Measurements from ENCODE around the gene SFTPA1. TPM values are rescaled to one million over a fixed set of nuclear protein-coding genes. Genes with fewer than 3 reads are reported as not detected.

The SFTPA1 gene
- polyA plus RNA-seq, 1 of the 3 experiments (the other 2 are of a cell fraction) = not detected

DNA sequence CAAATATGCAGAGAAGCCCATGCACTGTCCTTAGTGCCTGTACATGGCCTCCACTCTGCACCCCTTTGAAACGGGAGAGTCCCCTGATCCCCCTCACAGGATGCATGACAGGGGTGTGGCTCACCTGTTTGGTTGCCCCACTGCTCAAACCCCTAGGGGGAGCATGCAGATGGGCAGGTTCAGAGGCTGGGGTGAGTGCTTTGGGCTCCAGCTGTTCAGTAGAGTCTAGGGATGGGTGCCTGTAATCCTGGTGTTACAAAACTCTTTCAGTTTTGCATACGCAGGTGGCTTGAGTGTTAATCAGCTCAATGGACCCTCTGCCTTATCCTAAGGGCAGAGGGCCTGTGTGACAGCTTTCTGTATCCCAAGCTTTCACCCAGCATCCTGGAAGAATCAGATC, 7.8 kb upstream of the SFTPA1 start:
- 8% methylated on average over 2 of the region's 2 CpGs for WGBS (ENCODE audit: low lambda C conversion rate)
- TF ChIP-seq EZH2phosphoT487 (IDR thresholded peaks at IDR 0.05; ENCODE audit: borderline replicate concordance, low read depth) (no peak), ELF1 (IDR thresholded peaks at IDR 0.05) (no peak)
- CTCF ChIA-PET = no interaction called here

DNA sequence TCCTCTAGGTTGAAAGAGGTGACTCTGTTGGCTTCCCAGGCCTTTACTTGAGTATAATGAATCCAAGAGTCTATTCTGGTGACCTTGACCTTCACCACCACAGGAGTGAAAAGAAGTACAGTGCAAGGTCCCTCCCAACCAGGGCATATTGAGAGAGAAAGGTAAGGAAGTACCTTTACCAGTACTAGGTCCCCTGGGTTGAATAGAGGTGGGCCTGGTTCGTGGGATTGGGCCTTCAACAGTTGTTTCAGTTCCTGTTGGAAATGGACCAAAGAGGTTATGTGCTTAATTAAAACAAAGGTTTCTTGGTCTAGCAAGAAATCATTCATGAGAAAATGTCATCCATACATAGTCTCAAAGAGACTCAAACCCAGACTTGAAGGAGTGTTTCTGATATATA, 6.4 kb upstream of the SFTPA1 start:
- Histone ChIP-seq H3K4me2 (no peak overlapping the region), H3K4me1 (ENCODE audit: control insufficient read depth in 1 of 2, insufficient read depth in 2 of 2, low read depth in 1 of 2, low read length in 1 of 2) (no peaks in the 10 kb centered on the region), H3K4me3 (ENCODE audit: low read depth in 2 of 2, low read length in 1 of 2) (no peak overlapping the region), H4K20me1 (ENCODE audit: insufficient read depth) (no peaks in the 10 kb centered on the region), H3F3A (replicated peaks; ENCODE audit: insufficient read depth) (no peaks in the 10 kb centered on the region), H3K9ac (no peak overlapping the region), H3K9me3 (no peaks in the 10 kb centered on the region), H3K79me2 (ENCODE audit: insufficient read depth) (no peaks in the 10 kb centered on the region), H3K9me2 (no peaks in the 10 kb centered on the region), H3K36me3 (replicated peaks in 1 of 2; ENCODE audit: control insufficient read depth in 1 of 2, insufficient read depth in 2 of 2, low read length in 1 of 2) (no peaks in the 10 kb centered on the region), H3K27ac (ENCODE audit: low read depth in 2 of 2, low read length in 1 of 2) (no peak overlapping the region), H2AFZ (ENCODE audit: low read depth) (no peak overlapping the region), H3K27me3 (ENCODE audit: insufficient read depth) (no peaks in the 10 kb centered on the region)
- WGBS (ENCODE audit: low lambda C conversion rate) = 0% methylated on average over 1 of the region's 1 CpG
- no peak for TF ChIP-seq GATA2 (CRISPR knock-in tag; IDR thresholded peaks at IDR 0.05)
- no peak for TF ChIP-seq FOXM1 (IDR thresholded peaks at IDR 0.05; ENCODE audit: low read depth)
- no peak for TF ChIP-seq CHD2 (IDR thresholded peaks at IDR 0.05; ENCODE audit: low read length, partially characterized antibody)
- TF ChIP-seq, protein P1, sequence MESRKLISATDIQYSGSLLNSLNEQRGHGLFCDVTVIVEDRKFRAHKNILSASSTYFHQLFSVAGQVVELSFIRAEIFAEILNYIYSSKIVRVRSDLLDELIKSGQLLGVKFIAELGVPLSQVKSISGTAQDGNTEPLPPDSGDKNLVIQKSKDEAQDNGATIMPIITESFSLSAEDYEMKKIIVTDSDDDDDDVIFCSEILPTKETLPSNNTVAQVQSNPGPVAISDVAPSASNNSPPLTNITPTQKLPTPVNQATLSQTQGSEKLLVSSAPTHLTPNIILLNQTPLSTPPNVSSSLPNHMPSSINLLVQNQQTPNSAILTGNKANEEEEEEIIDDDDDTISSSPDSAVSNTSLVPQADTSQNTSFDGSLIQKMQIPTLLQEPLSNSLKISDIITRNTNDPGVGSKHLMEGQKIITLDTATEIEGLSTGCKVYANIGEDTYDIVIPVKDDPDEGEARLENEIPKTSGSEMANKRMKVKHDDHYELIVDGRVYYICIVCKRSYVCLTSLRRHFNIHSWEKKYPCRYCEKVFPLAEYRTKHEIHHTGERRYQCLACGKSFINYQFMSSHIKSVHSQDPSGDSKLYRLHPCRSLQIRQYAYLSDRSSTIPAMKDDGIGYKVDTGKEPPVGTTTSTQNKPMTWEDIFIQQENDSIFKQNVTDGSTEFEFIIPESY (IDR thresholded peaks at IDR 0.05; ENCODE audit: borderline replicate concordance, low read depth) = no peak
- no peak for TF ChIP-seq RCOR1 (IDR thresholded peaks at IDR 0.05; ENCODE audit: low read length)
- no peak for TF ChIP-seq SMC3 (IDR thresholded peaks at IDR 0.05; ENCODE audit: low read depth, low read length)
- TF ChIP-seq RFX5 (IDR thresholded peaks at IDR 0.05; ENCODE audit: low read length) = no peak
- TF ChIP-seq, protein P2, sequence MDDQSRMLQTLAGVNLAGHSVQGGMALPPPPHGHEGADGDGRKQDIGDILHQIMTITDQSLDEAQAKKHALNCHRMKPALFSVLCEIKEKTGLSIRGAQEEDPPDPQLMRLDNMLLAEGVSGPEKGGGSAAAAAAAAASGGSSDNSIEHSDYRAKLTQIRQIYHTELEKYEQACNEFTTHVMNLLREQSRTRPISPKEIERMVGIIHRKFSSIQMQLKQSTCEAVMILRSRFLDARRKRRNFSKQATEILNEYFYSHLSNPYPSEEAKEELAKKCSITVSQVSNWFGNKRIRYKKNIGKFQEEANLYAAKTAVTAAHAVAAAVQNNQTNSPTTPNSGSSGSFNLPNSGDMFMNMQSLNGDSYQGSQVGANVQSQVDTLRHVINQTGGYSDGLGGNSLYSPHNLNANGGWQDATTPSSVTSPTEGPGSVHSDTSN (IDR thresholded peaks at IDR 0.05) = no peak
- TF ChIP-seq JUND (IDR thresholded peaks at IDR 0.05) = no peak
- TF ChIP-seq TCF12 (IDR thresholded peaks at IDR 0.05) = no peak
- TF ChIP-seq YY1 (IDR thresholded peaks at IDR 0.05; ENCODE audit: low read depth) = no peak
- TF ChIP-seq NRF1 (IDR thresholded peaks at IDR 0.05; ENCODE audit: low read depth, low read length) = no peak
- no peak for DNase-seq
- ChIA-PET CTCF (interaction anchor here (1.2 kb wide), 1 partner anchor 653 kb away, joined by 3 read pairs; no protein-coding TSS in a partner anchor), POLR2A (no interaction called here)

More for the DNA sequence above, 7.8 kb upstream of the SFTPA1 start:
- H3K9me3 ChIP-seq = no peaks in the 10 kb centered on the region
- H3K9ac ChIP-seq = no peak overlapping the region
- POLR2A ChIA-PET = no interaction called here
- no peaks in the 10 kb centered on the region for H3K36me3 ChIP-seq (replicated peaks in 1 of 2; ENCODE audit: control insufficient read depth in 1 of 2, insufficient read depth in 2 of 2, low read length in 1 of 2)
- DNase-seq = no peak
- H3K27ac ChIP-seq (ENCODE audit: low read depth in 2 of 2, low read length in 1 of 2) = no peak overlapping the region
- no peaks in the 10 kb centered on the region for H4K20me1 ChIP-seq (ENCODE audit: insufficient read depth)
- H3K27me3 ChIP-seq (ENCODE audit: insufficient read depth) = no peaks in the 10 kb centered on the region
- no peaks in the 10 kb centered on the region for H3K79me2 ChIP-seq (ENCODE audit: insufficient read depth)
- no peak overlapping the region for H3K4me3 ChIP-seq (ENCODE audit: low read depth in 2 of 2, low read length in 1 of 2)
- no peak overlapping the region for H2AFZ ChIP-seq (ENCODE audit: low read depth)
- no peaks in the 10 kb centered on the region for H3F3A ChIP-seq (replicated peaks; ENCODE audit: insufficient read depth)
- no peak overlapping the region for H3K4me2 ChIP-seq
- no peaks in the 10 kb centered on the region for H3K4me1 ChIP-seq (ENCODE audit: control insufficient read depth in 1 of 2, insufficient read depth in 2 of 2, low read depth in 1 of 2, low read length in 1 of 2)
- no peaks in the 10 kb centered on the region for H3K9me2 ChIP-seq

Data from SK-N-SH (cell line).